CD1c-positive myeloid dendritic cell (primary cell): ENCODE data around the gene ANKRD33B.

ENCODE experiments used
- DNase-seq: peaks from one replicate; pipeline ENCODE4 v3.0.0-alpha.2; 2016; ENCODE audit errors: extremely low spot score

ANKRD33B gene

GRCh38 chr5:10691826-10692785 is 128.2 kb downstream of the ANKRD33B start:
- DNase-seq: no peak

- peak; percentile 58 for DNase-seq
Measured at GRCh38 chr5:10695055-10695649, 131.3 kb downstream of the ANKRD33B start.

GRCh38 chr5:10695759-10696543 is 132.1 kb downstream of the ANKRD33B start:
- DNase-seq: no peak

GRCh38 chr5:10699281-10699874 is 135.5 kb downstream of the ANKRD33B start:
- no peak for DNase-seq

- DNase-seq: no peak
Measured at GRCh38 chr5:10699987-10700386, 136.1 kb downstream of the ANKRD33B start.

- DNase-seq: no peak
Measured at GRCh38 chr5:10700516-10700915, 136.6 kb downstream of the ANKRD33B start.

GRCh38 chr5:10701567-10702039 is 137.7 kb downstream of the ANKRD33B start:
- peak; percentile 23 for DNase-seq

GRCh38 chr5:10702040-10702629 is 138.3 kb downstream of the ANKRD33B start:
- no peak for DNase-seq

- no peak for DNase-seq
Measured at GRCh38 chr5:10702911-10703491, 139.1 kb downstream of the ANKRD33B start.

- DNase-seq: no peak
Measured at GRCh38 chr5:10703676-10704075, 139.8 kb downstream of the ANKRD33B start.

- peak; percentile 55 for DNase-seq
Measured at GRCh38 chr5:10704949-10705621, 141.2 kb downstream of the ANKRD33B start.

- no peak for DNase-seq
Measured at GRCh38 chr5:10705747-10706146, 141.9 kb downstream of the ANKRD33B start.

- no peak for DNase-seq
Measured at GRCh38 chr5:10706326-10706725, 142.5 kb downstream of the ANKRD33B start.
